ENCODE results near the gene STAU1. TPM values are rescaled to one million over a fixed set of nuclear protein-coding genes. Genes with fewer than 3 reads are reported as not detected.

The STAU1 gene
- total and polyA plus RNA-seq, 2 of the 13 experiments (the other 11 are each of a cell fraction or from before 2014, with no cell fraction given) = 119 to 133 TPM

DNA sequence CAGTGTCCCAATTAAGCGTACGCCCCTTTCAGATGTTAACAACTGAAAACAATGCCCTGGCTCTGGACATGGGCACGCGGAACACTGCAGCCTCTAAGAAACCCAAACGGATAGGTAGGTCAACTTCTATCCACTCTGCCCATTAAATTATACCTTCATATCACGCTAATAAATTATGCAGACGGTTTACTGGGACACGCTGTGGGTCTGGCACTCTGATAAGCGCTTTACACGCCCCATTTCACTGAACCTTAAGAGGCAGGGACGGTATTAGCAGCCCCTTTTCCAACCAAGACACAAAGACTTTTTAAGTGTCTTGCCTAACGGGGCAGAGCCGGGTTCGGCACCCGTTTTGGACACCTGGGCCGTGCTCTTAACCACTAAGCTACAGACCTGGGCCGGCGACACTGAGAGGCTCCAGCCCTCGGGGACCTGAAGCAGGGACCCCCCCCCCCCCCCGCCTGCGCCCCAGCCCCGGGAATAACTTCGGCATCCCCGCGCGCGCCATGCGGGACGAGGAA is 744 bp downstream of the STAU1 start (continued):
- TF ChIP-seq, protein P1, sequence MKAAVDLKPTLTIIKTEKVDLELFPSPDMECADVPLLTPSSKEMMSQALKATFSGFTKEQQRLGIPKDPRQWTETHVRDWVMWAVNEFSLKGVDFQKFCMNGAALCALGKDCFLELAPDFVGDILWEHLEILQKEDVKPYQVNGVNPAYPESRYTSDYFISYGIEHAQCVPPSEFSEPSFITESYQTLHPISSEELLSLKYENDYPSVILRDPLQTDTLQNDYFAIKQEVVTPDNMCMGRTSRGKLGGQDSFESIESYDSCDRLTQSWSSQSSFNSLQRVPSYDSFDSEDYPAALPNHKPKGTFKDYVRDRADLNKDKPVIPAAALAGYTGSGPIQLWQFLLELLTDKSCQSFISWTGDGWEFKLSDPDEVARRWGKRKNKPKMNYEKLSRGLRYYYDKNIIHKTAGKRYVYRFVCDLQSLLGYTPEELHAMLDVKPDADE (CRISPR knock-in tag; IDR thresholded peaks at IDR 0.05) = 0 out of 2 replicates have a peak, but pooled peaks have one; percentile 19
- TF ChIP-seq CHCHD3 (CRISPR knock-in tag; IDR thresholded peaks at IDR 0.05) (no peak), MED13 (CRISPR knock-in tag; IDR thresholded peaks at IDR 0.05) (peak; percentile 69; the same call in 1 of the 2 replicates), GTF3A (CRISPR knock-in tag; conservative IDR thresholded peaks at IDR 0.05) (no peak), HNF4G (IDR thresholded peaks at IDR 0.05; ENCODE audit: borderline replicate concordance, low read depth, low read length) (no peak), HNF4G (CRISPR knock-in tag; IDR thresholded peaks at IDR 0.05; ENCODE audit: borderline replicate concordance, low read depth) (0 out of 2 replicates have a peak, but pooled peaks have one; percentile 22), ZNF256 (CRISPR knock-in tag; conservative IDR thresholded peaks at IDR 0.05) (no peak), ZFAT (CRISPR knock-in tag; conservative IDR thresholded peaks at IDR 0.05) (no peak), NFYC (CRISPR knock-in tag; IDR thresholded peaks at IDR 0.05) (no peak), ELF4 (CRISPR knock-in tag; IDR thresholded peaks at IDR 0.05; ENCODE audit: borderline replicate concordance) (peak; percentile 62; the same call in 1 of the 2 replicates), NFKBIZ (CRISPR knock-in tag; IDR thresholded peaks at IDR 0.05) (no peak), PRPF4 (IDR thresholded peaks at IDR 0.05; ENCODE audit: low read depth, low read length, poor library complexity, severe bottlenecking) (no peak), ISX (CRISPR knock-in tag; conservative IDR thresholded peaks at IDR 0.05) (no peak), KLF16 (CRISPR knock-in tag; IDR thresholded peaks at IDR 0.05) (no peak), SSRP1 (CRISPR knock-in tag; IDR thresholded peaks at IDR 0.05) (no peak), PCBP1 (IDR thresholded peaks at IDR 0.05; ENCODE audit: borderline replicate concordance, low read depth, low read length) (peak; percentile 36; the same call in 1 of the 2 replicates), ZKSCAN5 (CRISPR knock-in tag; IDR thresholded peaks at IDR 0.05) (no peak), ZNF782 (CRISPR knock-in tag; IDR thresholded peaks at IDR 0.05; ENCODE audit: borderline replicate concordance) (no peak)
- TF ChIP-seq, protein P2, sequence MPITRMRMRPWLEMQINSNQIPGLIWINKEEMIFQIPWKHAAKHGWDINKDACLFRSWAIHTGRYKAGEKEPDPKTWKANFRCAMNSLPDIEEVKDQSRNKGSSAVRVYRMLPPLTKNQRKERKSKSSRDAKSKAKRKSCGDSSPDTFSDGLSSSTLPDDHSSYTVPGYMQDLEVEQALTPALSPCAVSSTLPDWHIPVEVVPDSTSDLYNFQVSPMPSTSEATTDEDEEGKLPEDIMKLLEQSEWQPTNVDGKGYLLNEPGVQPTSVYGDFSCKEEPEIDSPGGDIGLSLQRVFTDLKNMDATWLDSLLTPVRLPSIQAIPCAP (CRISPR knock-in tag; IDR thresholded peaks at IDR 0.05; ENCODE audit: low read depth) = no peak
- TF ChIP-seq, protein P3, sequence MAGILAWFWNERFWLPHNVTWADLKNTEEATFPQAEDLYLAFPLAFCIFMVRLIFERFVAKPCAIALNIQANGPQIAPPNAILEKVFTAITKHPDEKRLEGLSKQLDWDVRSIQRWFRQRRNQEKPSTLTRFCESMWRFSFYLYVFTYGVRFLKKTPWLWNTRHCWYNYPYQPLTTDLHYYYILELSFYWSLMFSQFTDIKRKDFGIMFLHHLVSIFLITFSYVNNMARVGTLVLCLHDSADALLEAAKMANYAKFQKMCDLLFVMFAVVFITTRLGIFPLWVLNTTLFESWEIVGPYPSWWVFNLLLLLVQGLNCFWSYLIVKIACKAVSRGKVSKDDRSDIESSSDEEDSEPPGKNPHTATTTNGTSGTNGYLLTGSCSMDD (CRISPR knock-in tag; IDR thresholded peaks at IDR 0.05) = no peak
- TF ChIP-seq, protein P4, sequence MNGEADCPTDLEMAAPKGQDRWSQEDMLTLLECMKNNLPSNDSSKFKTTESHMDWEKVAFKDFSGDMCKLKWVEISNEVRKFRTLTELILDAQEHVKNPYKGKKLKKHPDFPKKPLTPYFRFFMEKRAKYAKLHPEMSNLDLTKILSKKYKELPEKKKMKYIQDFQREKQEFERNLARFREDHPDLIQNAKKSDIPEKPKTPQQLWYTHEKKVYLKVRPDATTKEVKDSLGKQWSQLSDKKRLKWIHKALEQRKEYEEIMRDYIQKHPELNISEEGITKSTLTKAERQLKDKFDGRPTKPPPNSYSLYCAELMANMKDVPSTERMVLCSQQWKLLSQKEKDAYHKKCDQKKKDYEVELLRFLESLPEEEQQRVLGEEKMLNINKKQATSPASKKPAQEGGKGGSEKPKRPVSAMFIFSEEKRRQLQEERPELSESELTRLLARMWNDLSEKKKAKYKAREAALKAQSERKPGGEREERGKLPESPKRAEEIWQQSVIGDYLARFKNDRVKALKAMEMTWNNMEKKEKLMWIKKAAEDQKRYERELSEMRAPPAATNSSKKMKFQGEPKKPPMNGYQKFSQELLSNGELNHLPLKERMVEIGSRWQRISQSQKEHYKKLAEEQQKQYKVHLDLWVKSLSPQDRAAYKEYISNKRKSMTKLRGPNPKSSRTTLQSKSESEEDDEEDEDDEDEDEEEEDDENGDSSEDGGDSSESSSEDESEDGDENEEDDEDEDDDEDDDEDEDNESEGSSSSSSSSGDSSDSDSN (CRISPR knock-in tag; IDR thresholded peaks at IDR 0.05) = peak; percentile 32; the same call in 1 of the 2 replicates
- TF ChIP-seq, protein P5, sequence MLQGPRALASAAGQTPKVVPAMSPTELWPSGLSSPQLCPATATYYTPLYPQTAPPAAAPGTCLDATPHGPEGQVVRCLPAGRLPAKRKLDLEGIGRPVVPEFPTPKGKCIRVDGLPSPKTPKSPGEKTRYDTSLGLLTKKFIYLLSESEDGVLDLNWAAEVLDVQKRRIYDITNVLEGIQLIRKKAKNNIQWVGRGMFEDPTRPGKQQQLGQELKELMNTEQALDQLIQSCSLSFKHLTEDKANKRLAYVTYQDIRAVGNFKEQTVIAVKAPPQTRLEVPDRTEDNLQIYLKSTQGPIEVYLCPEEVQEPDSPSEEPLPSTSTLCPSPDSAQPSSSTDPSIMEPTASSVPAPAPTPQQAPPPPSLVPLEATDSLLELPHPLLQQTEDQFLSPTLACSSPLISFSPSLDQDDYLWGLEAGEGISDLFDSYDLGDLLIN (CRISPR knock-in tag; IDR thresholded peaks at IDR 0.05; ENCODE audit: borderline replicate concordance) = no peak
- TF ChIP-seq, protein P6, sequence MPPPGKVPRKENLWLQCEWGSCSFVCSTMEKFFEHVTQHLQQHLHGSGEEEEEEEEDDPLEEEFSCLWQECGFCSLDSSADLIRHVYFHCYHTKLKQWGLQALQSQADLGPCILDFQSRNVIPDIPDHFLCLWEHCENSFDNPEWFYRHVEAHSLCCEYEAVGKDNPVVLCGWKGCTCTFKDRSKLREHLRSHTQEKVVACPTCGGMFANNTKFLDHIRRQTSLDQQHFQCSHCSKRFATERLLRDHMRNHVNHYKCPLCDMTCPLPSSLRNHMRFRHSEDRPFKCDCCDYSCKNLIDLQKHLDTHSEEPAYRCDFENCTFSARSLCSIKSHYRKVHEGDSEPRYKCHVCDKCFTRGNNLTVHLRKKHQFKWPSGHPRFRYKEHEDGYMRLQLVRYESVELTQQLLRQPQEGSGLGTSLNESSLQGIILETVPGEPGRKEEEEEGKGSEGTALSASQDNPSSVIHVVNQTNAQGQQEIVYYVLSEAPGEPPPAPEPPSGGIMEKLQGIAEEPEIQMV (CRISPR knock-in tag; IDR thresholded peaks at IDR 0.05; ENCODE audit: low read depth) = no peak
